ENCODE results near the gene FRMPD4.
"Not testable (repeated sequence)": the region's sequence is repeated elsewhere in the genome, so short reads cannot be mapped to it uniquely, and the experiment has no call there.

The FRMPD4 gene

GRCh38 chrX:12446342-12447075 is 308.2 kb downstream of the FRMPD4 start:
- no peak for DNase-seq

- DNase-seq = no peak
Measured at GRCh38 chrX:12447448-12448064, 309.3 kb downstream of the FRMPD4 start.

DNA sequence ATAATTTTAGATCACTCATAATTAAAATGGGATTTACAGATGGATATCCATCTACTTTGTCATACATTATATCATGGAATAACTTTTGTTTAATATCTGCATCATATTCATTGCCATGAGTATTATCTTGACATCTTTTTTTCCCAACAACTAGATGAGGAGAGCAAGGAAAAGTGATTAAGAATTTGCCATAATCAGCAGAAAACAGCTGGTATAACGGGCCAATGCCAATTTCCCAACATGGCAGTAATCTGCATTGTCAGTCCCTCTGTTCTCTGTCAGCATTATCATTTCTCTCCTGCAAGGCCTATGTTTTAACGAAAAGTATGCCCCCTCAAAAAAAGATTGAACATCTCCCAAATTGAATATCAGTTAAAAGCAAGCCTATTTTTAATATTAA is 314.0 kb downstream of the FRMPD4 start:
- no peak for DNase-seq

DNA sequence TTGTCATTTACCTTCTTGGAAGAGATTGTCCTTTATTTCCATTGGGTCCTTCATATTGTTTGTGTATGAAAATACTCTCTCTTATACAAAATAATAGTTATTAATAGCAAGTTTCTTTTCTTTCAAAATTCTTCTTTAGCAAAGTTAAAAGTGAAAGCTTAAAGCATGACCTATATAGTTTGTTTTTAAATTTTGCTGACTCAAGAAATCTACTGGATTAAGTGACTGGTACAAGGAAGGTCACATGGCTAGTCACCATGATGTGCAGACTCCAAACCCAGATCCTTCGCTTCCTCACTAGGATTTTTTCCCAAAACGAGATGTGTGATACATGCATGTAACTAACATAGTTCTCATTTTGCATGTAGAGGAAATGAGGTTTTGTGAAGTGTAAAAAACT is 322.7 kb downstream of the FRMPD4 start:
- DNase-seq = no peak

GRCh38 chrX:12463052-12463451 is 324.8 kb downstream of the FRMPD4 start:
- DNase-seq = no peak

GRCh38 chrX:12463873-12464272 is 325.6 kb downstream of the FRMPD4 start:
- no peak for DNase-seq

DNA sequence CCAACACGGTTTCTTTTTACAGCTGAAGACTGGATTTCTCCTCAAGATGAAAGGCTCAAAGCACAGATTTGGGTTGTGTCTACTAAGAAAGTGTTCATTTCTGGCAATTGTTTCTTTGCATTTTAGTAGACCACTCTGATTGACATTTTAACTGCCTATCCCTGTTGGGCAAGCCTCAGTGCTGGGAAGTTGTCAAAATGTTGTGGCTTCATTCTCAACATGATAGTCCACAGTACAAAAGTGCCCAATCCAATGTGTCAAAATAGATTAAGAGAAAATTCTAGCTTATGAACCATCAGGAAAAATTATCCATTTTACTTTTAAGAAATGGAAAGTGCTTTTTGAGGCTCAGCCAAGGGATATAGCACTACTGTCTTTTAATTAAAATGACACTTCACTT is 329.0 kb downstream of the FRMPD4 start:
- no peak for DNase-seq

GRCh38 chrX:12469296-12469695 is 331.0 kb downstream of the FRMPD4 start:
- DNase-seq = no peak

GRCh38 chrX:12471061-12471460 is 332.8 kb downstream of the FRMPD4 start:
- DNase-seq = no peak

GRCh38 chrX:12480956-12481355 is 342.7 kb downstream of the FRMPD4 start:
- DNase-seq = no peak

DNA sequence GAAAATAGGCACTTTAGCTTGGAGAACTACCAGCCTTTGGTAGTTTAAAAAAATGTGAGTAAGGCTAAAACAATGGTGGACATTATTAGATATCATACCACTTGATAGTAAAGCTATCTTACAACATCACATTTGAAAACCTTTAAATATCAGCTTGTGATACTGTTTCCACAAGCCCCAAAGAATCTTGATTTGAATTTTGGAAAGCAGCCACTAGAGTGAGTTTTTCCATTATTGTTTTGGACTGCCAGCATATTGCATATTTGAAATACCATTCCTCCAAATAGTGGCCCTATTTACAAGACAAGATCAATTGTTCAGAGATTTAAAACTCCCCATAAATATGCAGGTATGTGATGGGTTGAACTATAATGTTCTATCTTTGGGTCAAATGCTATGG is 349.9 kb downstream of the FRMPD4 start:
- DNase-seq = no peak

DNA sequence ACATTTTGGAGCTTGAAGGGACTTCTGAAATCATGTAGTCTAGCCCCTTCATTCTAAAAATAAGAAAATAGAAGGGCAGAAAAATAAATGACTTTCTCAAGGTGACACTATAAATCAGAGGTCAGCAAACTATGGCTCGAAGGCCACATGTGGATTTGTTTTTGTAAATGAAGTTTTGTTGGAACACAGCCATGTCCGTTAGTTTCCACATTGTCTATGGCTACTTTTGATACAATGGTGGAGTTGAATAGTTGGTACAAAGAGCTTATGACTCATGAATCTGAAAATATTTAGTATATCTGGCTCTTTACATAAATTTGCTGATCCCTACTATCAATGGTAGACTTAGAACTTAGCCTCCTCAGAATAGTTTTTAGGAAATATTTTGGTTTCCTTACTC is 350.5 kb downstream of the FRMPD4 start:
- DNase-seq = no peak

DNA sequence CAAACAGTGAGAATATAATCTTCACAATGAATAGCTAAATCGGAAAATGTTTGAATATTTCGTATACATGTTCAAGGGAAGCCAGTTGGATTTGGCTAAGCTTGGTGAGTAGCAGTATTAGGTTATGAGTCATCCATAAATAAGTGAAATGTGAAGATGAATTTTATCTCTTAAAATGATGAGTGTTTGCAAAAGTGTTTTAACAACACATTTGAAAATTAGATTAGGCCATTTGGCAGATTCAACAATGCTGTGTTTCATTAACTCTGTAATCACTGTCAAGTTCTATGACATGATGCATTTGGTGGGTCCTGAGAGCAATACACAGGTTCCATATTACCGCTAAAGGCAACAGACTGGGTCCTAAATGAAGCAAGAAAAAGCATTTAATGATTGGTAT is 351.1 kb downstream of the FRMPD4 start:
- no peak for DNase-seq

DNA sequence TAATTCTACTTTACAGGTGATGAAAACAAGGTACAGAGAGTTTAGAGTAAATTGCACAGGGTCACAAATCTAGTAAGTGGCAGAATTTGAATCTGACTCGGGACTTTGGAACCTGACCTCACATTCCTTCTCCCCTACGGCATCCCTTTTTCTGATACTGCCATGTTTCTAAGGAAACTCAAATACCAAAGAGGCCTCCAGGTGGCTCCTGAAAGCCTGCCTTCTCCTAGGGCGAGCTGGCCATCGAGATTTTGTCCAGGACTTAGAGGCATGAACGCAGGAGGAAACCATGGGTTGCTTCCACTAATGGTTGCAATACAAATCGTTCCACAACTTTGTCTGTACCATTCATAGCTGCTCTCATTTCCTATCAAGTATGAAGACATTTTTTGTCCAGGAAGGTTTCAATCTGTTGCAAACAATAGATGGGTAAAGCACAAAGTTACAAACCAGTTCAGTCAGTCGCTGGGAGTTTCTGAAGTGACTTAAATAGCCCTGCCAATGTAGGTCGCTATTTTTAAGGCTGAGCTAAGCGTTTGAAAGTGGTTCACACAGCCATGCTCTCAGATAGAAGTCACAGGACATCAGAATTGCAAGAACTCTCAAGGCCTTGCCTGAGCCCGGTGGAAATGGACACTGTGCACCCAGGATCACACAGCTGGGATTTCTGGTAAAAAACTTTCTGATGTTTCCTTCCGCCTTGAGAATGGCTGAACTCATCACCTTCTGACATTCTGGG is 356.3 kb downstream of the FRMPD4 start:
- no peak for DNase-seq

- no peak for DNase-seq
Measured at GRCh38 chrX:12496343-12496742, 358.1 kb downstream of the FRMPD4 start.

DNA sequence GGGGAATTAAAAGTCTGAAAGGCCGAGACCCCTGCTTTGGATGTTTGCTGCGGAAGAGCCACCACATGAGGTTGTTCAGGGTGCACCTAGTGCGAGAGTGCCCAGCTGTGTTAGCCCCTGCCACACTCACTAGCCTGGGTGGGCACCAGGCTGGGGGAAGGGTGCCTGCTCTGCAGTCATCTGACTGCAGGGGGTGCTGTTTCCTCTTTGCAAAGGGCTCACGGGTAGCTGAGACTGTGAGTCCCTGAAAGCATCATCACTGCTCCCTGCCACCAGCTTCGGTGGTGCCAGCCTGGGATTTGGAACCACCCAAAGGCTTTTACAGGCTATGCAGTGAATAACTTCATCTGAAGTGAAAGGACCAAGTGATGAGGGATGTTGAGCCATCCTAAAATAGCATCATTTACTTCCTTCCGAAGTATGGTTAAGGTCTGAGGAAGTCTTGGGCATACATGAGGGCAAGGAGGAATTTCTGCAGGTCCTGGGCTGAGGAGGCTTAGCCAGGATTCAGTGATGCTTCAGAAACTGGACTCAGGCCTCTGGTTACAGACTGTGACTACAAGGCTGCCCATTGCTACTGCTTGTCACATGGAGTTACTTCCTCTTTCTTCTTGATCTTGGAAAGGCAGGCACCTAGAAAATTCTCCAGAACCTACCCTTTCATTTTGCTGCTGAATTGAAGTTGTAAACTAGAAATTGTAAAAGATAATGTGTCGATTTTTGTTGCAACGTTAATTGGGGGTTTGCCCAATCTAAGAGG is 359.7 kb downstream of the FRMPD4 start:
- DNase-seq = no peak

- DNase-seq = no peak
Measured at GRCh38 chrX:12505127-12505526, 366.9 kb downstream of the FRMPD4 start.

GRCh38 chrX:12515384-12515783 is 377.1 kb downstream of the FRMPD4 start:
- not testable (repeated sequence) for DNase-seq

DNA sequence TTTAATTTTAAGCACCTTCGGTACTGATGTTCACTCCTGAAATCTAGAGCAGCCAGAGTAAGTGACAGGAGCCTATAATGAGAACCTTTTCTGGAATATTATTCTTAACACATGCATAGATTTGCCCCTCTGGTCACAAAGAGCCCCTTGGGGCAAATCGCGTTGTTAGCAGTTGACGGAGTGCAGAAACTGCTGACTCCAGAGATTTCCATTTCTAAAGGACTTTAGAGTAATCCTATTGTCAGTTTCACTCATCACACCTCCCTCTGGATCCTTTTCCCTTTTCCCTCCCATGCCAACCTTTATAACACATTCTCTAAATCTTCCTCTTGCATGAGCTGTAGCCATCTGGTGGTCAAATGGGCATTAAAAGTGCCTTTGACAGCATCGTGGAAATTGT is 388.0 kb downstream of the FRMPD4 start:
- DNase-seq = no peak

DNA sequence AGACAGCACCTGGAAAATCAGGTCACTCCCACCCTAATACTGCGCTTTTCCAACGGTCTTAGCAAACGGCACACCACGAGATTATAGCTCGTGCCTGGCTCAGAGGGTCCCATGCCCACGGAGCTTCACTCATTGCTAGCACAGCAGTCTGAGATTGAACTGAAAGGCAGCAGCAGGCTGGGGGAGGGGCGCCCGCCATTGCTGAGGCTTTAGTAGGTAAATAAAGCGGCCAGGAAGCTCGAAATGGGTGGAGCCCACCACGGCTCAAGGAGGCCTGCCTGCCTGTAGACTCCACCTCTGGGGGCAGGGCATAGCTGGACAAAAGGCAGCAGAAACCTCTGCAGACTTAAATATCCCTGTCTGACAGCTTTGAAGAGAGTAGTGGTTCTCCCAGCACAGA is 399.8 kb downstream of the FRMPD4 start:
- not testable (repeated sequence) for DNase-seq

DNA sequence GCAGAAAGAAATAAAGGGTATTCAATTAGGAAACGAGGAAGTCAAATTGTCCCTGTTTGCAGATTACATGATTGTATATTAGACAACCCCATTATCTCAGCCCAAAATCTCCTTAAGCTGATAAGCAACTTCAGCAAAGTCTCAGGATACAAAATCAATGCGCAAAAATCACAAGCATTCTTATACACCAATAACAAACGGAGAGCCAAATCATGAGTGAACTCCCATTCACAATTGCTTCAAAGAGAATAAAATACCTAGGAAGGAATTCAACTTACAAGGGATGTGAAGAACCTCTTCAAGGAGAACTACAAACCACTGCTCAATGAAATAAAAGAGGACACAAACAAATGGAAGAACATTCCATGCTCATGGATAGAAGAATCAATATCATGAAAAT is 404.0 kb downstream of the FRMPD4 start:
- DNase-seq = not testable (repeated sequence)

GRCh38 chrX:12548341-12548740 is 410.1 kb downstream of the FRMPD4 start:
- DNase-seq = no peak

GRCh38 chrX:12548746-12549145 is 410.5 kb downstream of the FRMPD4 start:
- DNase-seq = no peak

Data from NCI-H2227 treated with DMSO at 0.1 percent for 48 hours (cell line).